Osteoblast (primary cell): ENCODE data around the gene LTA. TPM values are rescaled to one million over a fixed set of nuclear protein-coding genes. Genes with fewer than 3 reads are reported as not detected.

Experiments
- DNase-seq: peaks from one replicate; pipeline ENCODE4 v3.0.0; 2011; ENCODE audit warnings: low spot score, mixed read lengths; ENCODE audit not compliant: insufficient read length; ENCODE audit errors: missing footprints
- H2AFZ ChIP-seq: 2 replicates; pipeline ENCODE4 v1.6.0; 2011; ENCODE audit warnings: mild to moderate bottlenecking, low read length
- H3K27ac ChIP-seq: 2 replicates; pipeline ENCODE4 v1.5.1; 2011; ENCODE audit warnings: mild to moderate bottlenecking, low read depth, low read length, moderate library complexity
- H3K27me3 ChIP-seq: 2 replicates; pipeline ENCODE4 v1.6.0; 2012; ENCODE audit warnings: mild to moderate bottlenecking, control low read depth, inconsistent platforms, low read length, moderate library complexity; ENCODE audit not compliant: insufficient read depth
- H3K36me3 ChIP-seq: 2 replicates; pipeline ENCODE4 v1.5.1; 2011; ENCODE audit warnings: mild to moderate bottlenecking, low read length, control low read depth, moderate library complexity; ENCODE audit not compliant: insufficient read depth
- H3K4me1 ChIP-seq: 2 replicates; pipeline ENCODE4 v1.5.1; 2011; ENCODE audit warnings: mild to moderate bottlenecking, low read length, control low read depth, moderate library complexity; ENCODE audit not compliant: insufficient read depth
- H3K4me2 ChIP-seq: 2 replicates; pipeline ENCODE4 v1.6.0; 2011; ENCODE audit warnings: mild to moderate bottlenecking, low read length; ENCODE audit not compliant: insufficient read depth
- H3K4me3 ChIP-seq: fragments of 200-600 bp; sonication (generic); 3 replicates; pipeline ENCODE4 v1.5.1; 2012; ENCODE audit warnings: mild to moderate bottlenecking, low read length, inconsistent platforms; ENCODE audit not compliant: insufficient read depth
- H3K79me2 ChIP-seq: 2 replicates; pipeline ENCODE4 v1.6.0; 2012; ENCODE audit warnings: mild to moderate bottlenecking, low read length, control low read depth, inconsistent platforms; ENCODE audit not compliant: insufficient read depth
- H3K9me3 ChIP-seq: 2 replicates; pipeline ENCODE4 v1.5.1; 2011; ENCODE audit warnings: low read depth, low read length, control low read depth
- H4K20me1 ChIP-seq: 2 replicates; pipeline ENCODE4 v1.6.0; 2012; ENCODE audit warnings: mild to moderate bottlenecking, low read length, control low read depth; ENCODE audit not compliant: insufficient read depth
- CTCF ChIP-seq: IDR thresholded peaks from 2 replicates; pipeline ENCODE4 v1.5.1; 2011; ENCODE audit warnings: mild to moderate bottlenecking, low read depth, low read length, moderate library complexity; ENCODE audit errors: extremely low read depth
- total RNA-seq: library from RNA; depleted of rRNA; stranded (reverse); fragments of >200 nt; gene quantifications from 2 replicates; pipeline ENCODE4 v1.2.3, GENCODE V29; 2012

LTA gene
- total RNA-seq, 1 donor = not detected

GRCh38 chr6:31528307-31528777 lies 43.7 kb upstream of the LTA start:
- no peak overlapping the region for H2AFZ ChIP-seq
- H3K4me3 ChIP-seq = no peak overlapping the region
- peaks cover 34% of the 10 kb centered on the region for H4K20me1 ChIP-seq
- H3K4me1 ChIP-seq = peaks cover 17% of the 10 kb centered on the region
- H3K9me3 ChIP-seq = no peaks in the 10 kb centered on the region
- H3K27me3 ChIP-seq = no peaks in the 10 kb centered on the region
- H3K4me2 ChIP-seq = no peak overlapping the region
- peaks cover 29% of the 10 kb centered on the region for H3K36me3 ChIP-seq
- no peak for TF ChIP-seq CTCF
- H3K27ac ChIP-seq = no peak overlapping the region
- DNase-seq = no peak
- H3K79me2 ChIP-seq = peaks cover 2% of the 10 kb centered on the region

DNA sequence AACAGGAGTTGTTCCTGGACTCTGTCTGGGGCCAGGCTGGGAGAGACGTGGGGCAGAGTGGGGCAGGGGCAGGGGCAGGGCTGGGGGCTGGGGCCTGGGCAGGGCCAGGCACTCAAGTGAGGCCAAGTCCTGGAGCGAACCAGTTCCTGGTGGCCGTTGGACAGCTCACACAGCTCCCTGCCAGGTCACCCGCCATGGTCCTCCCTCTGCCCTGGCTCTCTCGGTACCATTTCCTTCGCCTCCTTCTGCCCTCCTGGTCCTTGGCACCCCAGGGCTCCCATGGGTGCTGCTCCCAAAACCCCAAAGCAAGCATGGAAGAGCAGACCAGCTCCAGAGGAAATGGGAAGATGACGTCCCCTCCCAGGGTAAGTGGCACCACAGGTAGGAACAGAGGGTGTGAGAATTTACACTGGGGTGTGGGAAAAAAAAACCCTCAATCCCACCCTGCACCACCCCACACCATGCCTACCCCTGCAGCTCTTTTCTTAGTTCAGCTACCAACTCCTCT lies 43.2 kb upstream of the LTA start, which contains the start of gene MCCD1:
MCCD1 (plus strand) TSS at position 142 of the 508 bp plus-strand sequence; CDS start at position 195, 53 bp downstream.
- no peak within 1 kb of the TSS for H3K27ac ChIP-seq
- no peak for TF ChIP-seq CTCF
- H3K36me3 ChIP-seq = peaks cover 34% of the 10 kb centered on the region
- H3K4me1 ChIP-seq = peaks cover 17% of the 10 kb centered on the region
- peak; percentile 62 for DNase-seq
- H3K4me2 ChIP-seq = no peak within 1 kb of the TSS
- H3K9me3 ChIP-seq = no peaks in the 10 kb centered on the region
- peaks cover 39% of the 10 kb centered on the region for H4K20me1 ChIP-seq
- peaks cover 3% of the 10 kb centered on the region for H3K79me2 ChIP-seq
- H2AFZ ChIP-seq = no peak within 1 kb of the TSS
- no peak within 1 kb of the TSS for H3K4me3 ChIP-seq
- H3K27me3 ChIP-seq = no peaks in the 10 kb centered on the region

DNA sequence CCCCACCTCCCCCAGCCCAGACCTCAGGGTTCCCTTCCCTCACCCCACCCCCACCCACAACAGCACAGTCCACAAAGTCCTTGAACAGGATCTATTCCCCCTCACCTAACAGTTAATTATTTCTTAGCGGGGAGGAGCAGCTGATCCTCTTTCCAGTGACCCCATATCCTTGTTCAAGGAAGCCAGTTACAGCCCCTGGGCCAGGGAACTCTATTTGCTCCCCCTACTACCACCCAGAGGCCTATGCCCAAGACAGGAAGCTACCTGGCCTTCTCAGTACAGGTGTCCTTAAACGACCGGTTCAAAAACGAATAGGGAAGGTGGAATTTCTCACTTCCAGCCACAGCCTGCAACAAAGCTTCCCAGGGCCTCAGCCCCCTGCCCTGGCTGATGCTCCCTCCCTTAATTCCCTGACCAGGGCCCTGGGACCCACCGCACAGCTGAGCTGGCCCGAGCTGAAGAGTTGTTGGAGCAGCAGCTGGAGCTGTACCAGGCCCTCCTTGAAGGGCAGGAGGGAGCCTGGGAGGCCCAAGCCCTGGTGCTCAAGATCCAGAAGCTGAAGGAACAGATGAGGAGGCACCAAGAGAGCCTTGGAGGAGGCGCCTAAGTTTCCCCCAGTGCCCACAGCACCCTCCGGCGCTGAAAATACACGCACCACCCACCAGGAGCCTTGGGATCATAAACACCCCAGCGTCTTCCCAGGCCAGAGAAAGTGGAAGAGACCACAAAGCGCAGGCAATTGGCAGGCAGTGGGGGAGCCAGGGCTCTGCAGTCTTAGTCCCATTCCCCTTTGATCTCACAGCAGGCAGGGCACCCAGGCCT lies 42.5 kb upstream of the LTA start:
- Histone ChIP-seq H3K27me3 (no peaks in the 10 kb centered on the region), H3K36me3 (peaks cover 41% of the 10 kb centered on the region), H3K79me2 (peaks cover 8% of the 10 kb centered on the region), H3K4me3 (no peak overlapping the region), H3K9me3 (no peaks in the 10 kb centered on the region), H2AFZ (no peak overlapping the region), H3K27ac (no peak overlapping the region), H3K4me1 (peaks cover 17% of the 10 kb centered on the region), H3K4me2 (no peak overlapping the region), H4K20me1 (peaks cover 45% of the 10 kb centered on the region)
- TF ChIP-seq CTCF = no peak
- no peak for DNase-seq

- peak; percentile 10 for TF ChIP-seq CTCF
- Histone ChIP-seq H3K79me2 (peaks cover 18% of the 10 kb centered on the region), H3K36me3 (peaks cover 52% of the 10 kb centered on the region), H3K27me3 (no peaks in the 10 kb centered on the region), H3K9me3 (no peaks in the 10 kb centered on the region), H3K4me1 (peaks cover 15% of the 10 kb centered on the region), H3K4me2 (no peak overlapping the region), H2AFZ (no peak overlapping the region), H4K20me1 (peaks cover 57% of the 10 kb centered on the region), H3K27ac (no peak overlapping the region), H3K4me3 (no peak overlapping the region)
- DNase-seq = no peak
Observed at GRCh38 chr6:31530659-31531058, 41.4 kb upstream of the LTA start.
